Small intestine (tissue), 7 donors: ENCODE results near the gene SPATA7. TPM values are rescaled to one million over a fixed set of nuclear protein-coding genes. Genes with fewer than 3 reads are reported as not detected.
A peak's percentile ranks its signal among the peaks of the same experiment; 100 is the strongest.

Experiments
- DNase-seq, 2 donors: peaks; one replicate each; pipeline versions ENCODE4 v3.0.0 to v3.0.0-alpha.2; 2013
- FAIRE-seq: peaks from 2 replicates; lab custom pipeline; 2012; peaks lifted over from hg19 to GRCh38; lab: Jason Lieb, UNC
- H3K27ac ChIP-seq, 3 donors: one replicate each; pipeline ENCODE4 v1.5.1; 2013; ENCODE audit warnings: low read length in 2 of 3, mild to moderate bottlenecking in 2 of 3, control low read depth in 1 of 3, inconsistent platforms in 1 of 3, low read depth in 1 of 3, moderate library complexity in 1 of 3
- H3K27me3 ChIP-seq, 3 donors: one replicate each; pipeline ENCODE4 v1.6.1; 2013; ENCODE audit warnings: low read length in 3 of 3, inconsistent platforms in 1 of 3; ENCODE audit not compliant: control insufficient read depth in 3 of 3, insufficient read depth in 3 of 3
- H3K36me3 ChIP-seq, 3 donors: one replicate each; pipeline ENCODE4 v1.6.1; 2013; ENCODE audit warnings: low read length in 3 of 3, inconsistent platforms in 1 of 3, low read depth in 1 of 3, mild to moderate bottlenecking in 1 of 3, moderate library complexity in 1 of 3; ENCODE audit not compliant: control insufficient read depth in 3 of 3, insufficient read depth in 2 of 3
- H3K4me1 ChIP-seq, 3 donors: one replicate each; pipeline ENCODE4 v1.6.1; 2013; ENCODE audit warnings: low read length in 2 of 3, inconsistent platforms in 1 of 3, low read depth in 1 of 3, mild to moderate bottlenecking in 1 of 3, moderate library complexity in 1 of 3; ENCODE audit not compliant: control insufficient read depth in 3 of 3, insufficient read depth in 2 of 3
- H3K4me3 ChIP-seq, 3 donors: one replicate each; pipeline ENCODE4 v1.5.1; 2013; ENCODE audit warnings: low read length in 3 of 3, control low read depth in 1 of 3, inconsistent platforms in 1 of 3, low read depth in 1 of 3, mild to moderate bottlenecking in 1 of 3, moderate library complexity in 1 of 3
- H3K9me3 ChIP-seq, 2 donors: one replicate each; pipeline ENCODE4 v1.6.1; 2013; ENCODE audit warnings: low read depth in 1 of 2, low read length in 1 of 2; ENCODE audit not compliant: control insufficient read depth in 2 of 2, insufficient read depth in 1 of 2
- WGBS, 3 donors: extraction: QIAGEN DNeasy Blood & Tissue Kit; methylation state at CpG; one replicate each; pipeline ENCODE4 v1.1.7; 2013; 5-methylcytosine and 5-hydroxymethylcytosine counted together
- polyA plus RNA-seq, 4 donors: library from polyadenylated mRNA; stranded (reverse) in 3 of 4; unstranded in 1 of 4; fragments of 200-250 nt in 3 of 4; fragments of 120-200 nt in 1 of 4; gene quantifications; one replicate each; pipeline versions ENCODE4 v1.2.1 to v1.2.3, GENCODE V29; 2013
- donor health status: healthy with polysubstance abuse.
- donor health status: control.
- donor health status: control.
- donor health status: Bipolar disorder and iron deficiency.
- donor health status: healthy.

The SPATA7 gene
- polyA plus RNA-seq, 4 donors = 0.81 to 15.7 (median 2.8) TPM

GRCh38 chr14:88384718-88385117 is 739 bp upstream of the SPATA7 start:
- peak in 1 of 2 donors; percentile 21 for DNase-seq
- WGBS, 3 donors = 5 to 13% (median 7%) methylated on average over 3 of the region's 3 CpGs
- Histone ChIP-seq H3K27ac (peak overlapping the region in 1 of 3 donors; percentile 75), H3K9me3 (no peaks in the 10 kb centered on the region), H3K4me3 (peak overlapping the region; percentile 19 to 97 (median 70)), H3K27me3 (no peaks in the 10 kb centered on the region), H3K36me3 (no peaks in the 10 kb centered on the region), H3K4me1 (peaks cover 0 to 4% (median 0%) of the 10 kb centered on the region in 3 donors)
- FAIRE-seq = no peak

- DNase-seq (peak in 1 of 2 donors; percentile 31), FAIRE-seq (no peak)
- Histone ChIP-seq H3K27ac (peak overlapping the region in 1 of 3 donors; percentile 75), H3K4me1 (peaks cover 0 to 4% (median 0%) of the 10 kb centered on the region in 3 donors), H3K9me3 (no peaks in the 10 kb centered on the region), H3K27me3 (no peaks in the 10 kb centered on the region), H3K4me3 (peak overlapping the region; percentile 70 to 97 (median 78)), H3K36me3 (no peaks in the 10 kb centered on the region)
- WGBS, 3 donors = 26 to 34% (median 27%) methylated on average over 9 of the region's 9 CpGs
Observed at GRCh38 chr14:88386256-88386794, 868 bp downstream of the SPATA7 start.

- 77 to 88% (median 84%) methylated on average over 6 of the region's 6 CpGs for WGBS, 3 donors
- H3K27me3 ChIP-seq = no peaks in the 10 kb centered on the region
- FAIRE-seq (no peak), DNase-seq (no peak)
- H3K4me3 ChIP-seq = no peak overlapping the region
- H3K27ac ChIP-seq = no peak overlapping the region
- no peaks in the 10 kb centered on the region for H3K9me3 ChIP-seq
- H3K36me3 ChIP-seq = no peaks in the 10 kb centered on the region
- H3K4me1 ChIP-seq = peaks cover 0 to 4% (median 0%) of the 10 kb centered on the region in 3 donors
Observed at GRCh38 chr14:88388741-88389282, 3.4 kb downstream of the SPATA7 start.

- WGBS, 3 donors = 91 to 98% (median 94%) methylated on average over 2 of the region's 2 CpGs
- Histone ChIP-seq H3K4me1 (no peaks in the 10 kb centered on the region), H3K27me3 (no peaks in the 10 kb centered on the region), H3K27ac (no peak overlapping the region), H3K36me3 (peaks cover 0 to 8% (median 2%) of the 10 kb centered on the region in 3 donors), H3K4me3 (no peak overlapping the region), H3K9me3 (no peaks in the 10 kb centered on the region)
- FAIRE-seq = no peak
- DNase-seq = no peak
Observed at GRCh38 chr14:88392609-88393008, 7.2 kb downstream of the SPATA7 start.

GRCh38 chr14:88411039-88411438 is 25.6 kb downstream of the SPATA7 start:
- Histone ChIP-seq H3K4me3 (no peak overlapping the region), H3K27ac (no peak overlapping the region), H3K9me3 (peaks cover 0 to 15% of the 10 kb centered on the region in 2 donors), H3K4me1 (no peaks in the 10 kb centered on the region), H3K36me3 (peaks cover 0 to 17% (median 0%) of the 10 kb centered on the region in 3 donors), H3K27me3 (no peaks in the 10 kb centered on the region)
- no peak for DNase-seq
- 93 to 96% (median 94%) methylated on average over 5 of the region's 5 CpGs for WGBS, 3 donors
- FAIRE-seq = no peak

DNA sequence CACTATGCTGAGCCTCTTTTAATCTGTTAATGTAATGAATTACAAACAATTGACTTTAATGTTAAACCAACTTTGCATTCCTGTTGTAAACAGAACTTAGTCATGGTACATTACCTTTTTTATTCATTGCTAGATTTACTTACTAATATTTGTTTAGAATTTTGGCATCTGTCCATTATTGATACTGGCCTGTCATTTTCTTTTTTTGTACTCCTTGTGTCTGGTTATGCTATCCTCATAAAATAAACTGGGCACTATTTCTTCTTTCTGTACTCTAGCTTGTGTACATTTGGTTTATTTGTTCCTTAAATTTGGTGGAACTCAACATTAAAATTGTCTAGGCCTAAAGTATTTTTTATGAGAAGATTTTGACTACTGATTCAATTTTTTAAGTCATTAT is 32.1 kb downstream of the SPATA7 start:
- no peak for FAIRE-seq
- H3K36me3 ChIP-seq = peaks cover 0 to 12% (median 2%) of the 10 kb centered on the region in 3 donors

DNA sequence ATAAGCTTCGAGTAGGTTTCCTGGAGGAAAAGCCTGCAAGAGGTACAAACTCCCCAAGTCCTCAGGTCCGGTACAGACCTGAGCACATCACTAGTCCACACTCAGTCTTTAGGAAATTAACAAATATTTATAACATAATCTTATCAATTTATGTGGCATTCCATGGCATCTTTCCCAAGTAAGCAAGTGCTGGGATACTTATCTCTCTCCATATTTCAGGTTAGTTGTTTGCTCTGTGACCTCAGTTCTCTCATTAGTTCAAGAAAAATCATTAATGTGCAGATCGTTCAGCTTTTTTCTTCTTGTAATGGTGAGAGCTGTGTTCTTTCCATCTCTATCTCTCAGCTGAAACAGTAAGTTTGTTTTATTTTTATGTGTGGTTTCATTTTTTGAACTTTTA is 34.7 kb downstream of the SPATA7 start:
- Histone ChIP-seq H3K9me3 (peaks cover 0 to 12% of the 10 kb centered on the region in 2 donors), H3K27ac (no peak overlapping the region), H3K27me3 (no peaks in the 10 kb centered on the region), H3K4me1 (no peaks in the 10 kb centered on the region), H3K36me3 (peaks cover 0 to 12% (median 2%) of the 10 kb centered on the region in 3 donors), H3K4me3 (no peak overlapping the region)
- DNase-seq = no peak
- FAIRE-seq = no peak
- 67 to 82% (median 71%) methylated on average over 3 of the region's 3 CpGs for WGBS, 3 donors

More for the DNA sequence above, 32.1 kb downstream of the SPATA7 start:
- Histone ChIP-seq H3K27ac (no peak overlapping the region), H3K9me3 (peaks cover 0 to 12% of the 10 kb centered on the region in 2 donors), H3K4me3 (no peak overlapping the region), H3K27me3 (no peaks in the 10 kb centered on the region), H3K4me1 (no peaks in the 10 kb centered on the region)
- DNase-seq = no peak

GRCh38 chr14:88421286-88421685 is 35.8 kb downstream of the SPATA7 start:
- FAIRE-seq (no peak), DNase-seq (no peak)
- 92 to 97% (median 97%) methylated on average over 4 of the region's 4 CpGs for WGBS, 3 donors
- Histone ChIP-seq H3K4me3 (no peak overlapping the region), H3K4me1 (no peaks in the 10 kb centered on the region), H3K27me3 (no peaks in the 10 kb centered on the region), H3K27ac (no peak overlapping the region), H3K36me3 (peaks cover 0 to 11% (median 2%) of the 10 kb centered on the region in 3 donors), H3K9me3 (peaks cover 0 to 9% of the 10 kb centered on the region in 2 donors)
